HUES48 (cell line): ENCODE data around the gene FIBIN.

Experiments used
- H3K27ac ChIP-seq: one replicate; pipeline ENCODE4 v1.7.0; 2013; ENCODE audit warnings: low read depth, low read length, inconsistent platforms
- H3K27me3 ChIP-seq: 2 replicates; pipeline ENCODE4 v1.6.1; 2013; ENCODE audit warnings: mild to moderate bottlenecking, low read length; ENCODE audit not compliant: control insufficient read depth, insufficient read depth
- H3K36me3 ChIP-seq: 2 replicates; pipeline ENCODE4 v1.6.1; 2013; ENCODE audit warnings: low read length; ENCODE audit not compliant: control insufficient read depth, insufficient read depth
- H3K4me1 ChIP-seq: 2 replicates; pipeline ENCODE4 v1.6.1; 2013; ENCODE audit warnings: mild to moderate bottlenecking, low read length; ENCODE audit not compliant: control insufficient read depth, insufficient read depth
- H3K4me3 ChIP-seq: 2 replicates; pipeline ENCODE4 v1.5.1; 2013; ENCODE audit warnings: mild to moderate bottlenecking, low read depth, low read length
- H3K9ac ChIP-seq: 2 replicates; pipeline ENCODE4 v1.6.1; 2013; ENCODE audit warnings: mild to moderate bottlenecking, low read depth, low read length, moderate library complexity
- H3K9me3 ChIP-seq: 2 replicates; pipeline ENCODE4 v1.6.1; 2013; ENCODE audit warnings: low read length; ENCODE audit not compliant: control insufficient read depth, insufficient read depth

Gene FIBIN

GRCh38 chr11:26993965-26994457, at the start of gene FIBIN:
TSS of gene FIBIN (plus strand) at chr11:26994112. CDS start at chr11:26994527, 415 bp downstream.
- Histone ChIP-seq H3K4me1 (peaks cover 5% of the 10 kb centered on the region; the same call in 1 of the 2 replicates), H3K36me3 (no peaks in the 10 kb centered on the region), H3K4me3 (peak within 1 kb of the TSS; percentile 69), H3K27me3 (peaks cover 18% of the 10 kb centered on the region), H3K9me3 (no peaks in the 10 kb centered on the region), H3K9ac (peak within 1 kb of the TSS; percentile 31; the same call in 1 of the 2 replicates), H3K27ac (no peak within 1 kb of the TSS)

DNA sequence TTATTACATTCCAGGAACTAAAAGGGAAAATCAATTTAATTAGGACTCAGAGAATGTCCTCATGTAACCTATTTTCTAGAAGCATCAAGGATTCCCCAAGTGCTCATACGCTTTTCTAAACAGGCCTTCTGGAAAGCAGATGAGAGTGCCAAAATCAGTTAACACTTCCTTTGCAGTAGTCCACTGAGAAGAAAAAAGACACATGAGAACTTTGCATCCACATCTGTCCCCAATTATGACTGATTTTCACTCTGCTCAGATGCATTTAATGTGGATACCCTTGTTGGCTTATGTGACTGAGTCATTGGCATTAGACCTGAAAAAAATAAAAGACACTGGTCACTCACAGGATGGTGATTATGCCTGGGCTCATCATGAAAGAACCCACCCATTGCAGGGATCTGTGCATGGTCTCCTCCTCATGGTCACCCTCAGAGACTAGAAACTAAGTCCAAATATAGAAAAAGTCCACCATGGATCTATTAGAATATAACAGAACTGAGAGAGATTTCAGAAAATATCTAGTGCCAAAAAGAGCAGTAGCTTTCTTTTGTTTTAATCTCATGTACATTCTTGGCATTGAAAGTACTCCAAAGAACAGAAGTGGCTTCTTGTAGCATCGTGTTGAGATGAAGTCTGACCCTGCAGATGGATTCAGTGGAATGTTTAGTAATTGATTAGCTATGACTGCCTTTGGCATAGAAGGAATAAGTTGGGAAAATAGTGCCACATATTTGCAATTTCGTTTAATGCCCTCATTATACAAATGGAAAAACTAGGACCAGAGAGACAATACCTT, 48.8 kb upstream of the FIBIN start:
- Histone ChIP-seq H3K9me3 (no peaks in the 10 kb centered on the region), H3K4me3 (no peak overlapping the region), H3K9ac (no peak overlapping the region), H3K36me3 (no peaks in the 10 kb centered on the region), H3K27me3 (no peaks in the 10 kb centered on the region), H3K4me1 (peaks cover 4% of the 10 kb centered on the region; the same call in 1 of the 2 replicates), H3K27ac (no peak overlapping the region)

DNA sequence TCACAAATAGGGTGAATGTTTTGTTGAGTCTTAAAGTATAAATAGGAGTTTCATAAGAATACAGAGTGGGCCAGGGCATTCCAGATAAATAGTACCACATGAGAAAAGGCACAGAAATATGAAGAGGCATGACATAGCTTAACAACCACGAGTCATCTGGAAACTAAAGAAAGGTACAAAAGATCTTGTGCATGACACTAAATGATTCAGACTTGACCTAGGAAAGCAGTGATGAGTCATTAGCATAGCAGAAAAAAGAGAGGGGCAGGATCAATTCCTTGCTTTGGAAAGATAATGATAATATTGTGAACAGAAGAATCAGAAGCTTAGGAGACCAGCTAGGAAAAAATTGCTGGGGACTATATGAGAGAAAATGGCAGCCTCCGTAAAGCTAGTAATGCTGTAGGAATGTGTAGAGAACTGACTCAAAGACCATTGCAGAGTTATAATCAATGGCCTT, 47.6 kb upstream of the FIBIN start:
- Histone ChIP-seq H3K9ac (no peak overlapping the region), H3K4me1 (peaks cover 5% of the 10 kb centered on the region), H3K27ac (no peak overlapping the region), H3K9me3 (no peaks in the 10 kb centered on the region), H3K4me3 (no peak overlapping the region), H3K36me3 (no peaks in the 10 kb centered on the region), H3K27me3 (no peaks in the 10 kb centered on the region)

GRCh38 chr11:26947379-26947844, 46.5 kb upstream of the FIBIN start:
- Histone ChIP-seq H3K4me3 (no peak overlapping the region), H3K9ac (no peak overlapping the region), H3K27ac (no peak overlapping the region), H3K9me3 (no peaks in the 10 kb centered on the region), H3K4me1 (peaks cover 17% of the 10 kb centered on the region), H3K27me3 (no peaks in the 10 kb centered on the region), H3K36me3 (no peaks in the 10 kb centered on the region)

DNA sequence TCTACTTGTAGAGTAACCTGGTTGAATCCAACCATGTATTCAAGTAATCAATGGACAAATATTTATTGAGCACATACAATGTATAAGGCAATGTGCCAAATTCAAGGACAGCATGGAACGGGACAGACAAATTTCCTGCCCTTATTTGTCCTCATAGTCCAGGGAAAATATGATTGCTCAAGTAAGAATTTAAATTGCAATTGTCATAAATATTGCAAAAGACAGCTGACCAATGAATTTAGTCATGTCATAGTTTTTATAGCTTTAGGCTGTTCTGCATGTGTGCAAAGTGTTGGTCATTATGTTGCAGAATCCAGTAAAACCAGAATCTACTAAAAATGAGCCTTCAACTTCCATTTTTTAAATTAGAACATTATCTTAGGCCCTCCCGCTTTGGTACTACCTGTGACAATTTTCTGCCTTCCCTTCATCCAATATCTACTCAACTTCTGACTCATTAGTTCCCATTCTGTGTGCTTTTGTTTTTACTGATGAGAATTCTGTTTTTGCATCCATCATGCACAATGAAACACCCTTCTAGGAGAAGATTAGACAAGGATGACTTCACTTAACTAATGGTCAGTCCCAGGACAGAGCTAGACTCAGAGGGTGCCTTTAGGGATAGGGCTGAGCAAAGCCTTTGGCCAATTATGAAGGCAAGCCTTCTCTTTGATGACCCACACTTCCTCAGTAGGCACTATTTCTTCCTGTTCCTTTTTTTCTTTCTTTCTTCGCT, 45.8 kb upstream of the FIBIN start:
- Histone ChIP-seq H3K4me3 (no peak overlapping the region), H3K9ac (no peak overlapping the region), H3K27ac (no peak overlapping the region), H3K27me3 (no peaks in the 10 kb centered on the region), H3K36me3 (no peaks in the 10 kb centered on the region), H3K9me3 (no peaks in the 10 kb centered on the region), H3K4me1 (peaks cover 19% of the 10 kb centered on the region)

DNA sequence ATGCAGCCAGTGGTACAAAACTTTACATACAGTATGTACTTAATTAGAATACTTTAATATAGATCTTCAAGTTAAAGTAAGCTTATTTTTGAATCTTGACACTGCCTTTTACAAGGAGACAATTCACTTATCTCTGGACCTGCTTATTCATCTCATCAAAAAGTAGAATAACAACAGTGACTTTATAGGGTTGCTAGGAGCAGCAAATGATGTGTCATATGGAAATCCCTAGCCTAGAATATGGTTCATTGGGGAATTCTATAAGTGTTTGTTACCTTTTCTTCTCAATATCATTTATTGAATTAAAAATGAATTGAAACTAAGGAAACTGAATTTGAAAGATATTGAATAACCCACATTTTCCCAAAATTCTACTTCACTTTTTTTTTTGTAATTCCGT, 45.0 kb upstream of the FIBIN start:
- no peak overlapping the region for H3K9ac ChIP-seq

GRCh38 chr11:26949846-26950245, 44.1 kb upstream of the FIBIN start:
- Histone ChIP-seq H3K9ac (no peak overlapping the region), H3K27me3 (no peaks in the 10 kb centered on the region), H3K36me3 (no peaks in the 10 kb centered on the region), H3K4me1 (peaks cover 19% of the 10 kb centered on the region), H3K9me3 (no peaks in the 10 kb centered on the region), H3K4me3 (no peak overlapping the region), H3K27ac (no peak overlapping the region)

More for the DNA sequence above, 45.0 kb upstream of the FIBIN start:
- Histone ChIP-seq H3K27me3 (no peaks in the 10 kb centered on the region), H3K27ac (no peak overlapping the region), H3K9me3 (no peaks in the 10 kb centered on the region), H3K36me3 (no peaks in the 10 kb centered on the region), H3K4me1 (peaks cover 19% of the 10 kb centered on the region), H3K4me3 (no peak overlapping the region)

DNA sequence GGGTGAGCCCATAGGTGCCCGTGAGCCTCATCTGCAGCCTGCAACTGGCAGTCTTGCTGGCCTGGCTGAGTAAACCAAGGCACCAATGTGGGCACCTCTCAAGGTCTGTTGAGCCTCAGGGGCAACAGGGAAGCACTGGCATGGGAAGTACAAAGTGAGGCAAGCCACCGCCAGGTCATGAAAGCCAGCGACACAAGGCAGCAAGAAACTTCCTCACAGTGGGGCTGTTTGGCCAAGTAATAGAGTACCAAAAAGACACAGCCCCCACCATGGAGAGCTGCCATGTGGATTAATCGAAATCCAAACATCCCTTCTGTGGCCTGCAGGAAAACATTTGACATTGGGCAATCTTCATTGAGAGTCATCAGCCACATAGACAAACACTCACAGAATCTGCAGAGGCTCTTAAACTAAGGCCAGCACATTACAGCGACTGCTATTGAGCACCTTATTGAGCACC, 43.6 kb upstream of the FIBIN start:
- Histone ChIP-seq H3K4me1 (peaks cover 19% of the 10 kb centered on the region), H3K27ac (no peak overlapping the region), H3K27me3 (no peaks in the 10 kb centered on the region), H3K9ac (no peak overlapping the region), H3K9me3 (no peaks in the 10 kb centered on the region), H3K4me3 (no peak overlapping the region), H3K36me3 (no peaks in the 10 kb centered on the region)

DNA sequence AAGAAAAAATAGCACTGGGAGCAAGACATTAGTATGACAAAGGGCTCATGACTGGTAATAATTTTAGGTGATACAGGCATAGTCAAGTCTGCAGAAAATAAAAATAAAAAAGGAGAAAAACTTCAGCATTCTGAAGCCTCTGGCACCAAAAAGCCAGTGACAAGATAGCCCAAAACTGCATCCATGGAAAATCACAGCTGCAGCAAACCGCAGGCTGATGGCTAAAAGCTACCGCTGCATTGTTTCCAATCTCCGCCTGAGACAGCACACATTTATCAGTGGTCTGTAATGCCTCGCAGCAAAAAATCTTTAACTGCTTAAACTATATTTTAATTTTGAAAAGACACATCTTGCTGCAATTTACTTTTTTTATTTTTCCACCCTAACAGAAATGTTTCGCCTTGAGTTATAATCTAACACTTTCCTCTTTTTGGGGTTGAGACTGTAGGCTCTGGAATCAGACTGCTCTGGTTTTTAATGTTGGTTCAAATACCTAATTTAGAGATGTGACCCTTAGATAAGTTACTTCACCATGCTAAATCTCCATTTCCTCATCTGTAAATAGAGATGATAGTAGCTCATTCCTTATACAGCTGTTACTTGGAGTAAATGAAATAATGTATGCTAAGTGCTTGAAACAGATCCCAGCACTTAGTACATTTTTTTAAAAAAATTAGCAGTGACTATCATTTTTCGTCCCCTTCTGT, 42.0 kb upstream of the FIBIN start:
- Histone ChIP-seq H3K9me3 (no peaks in the 10 kb centered on the region), H3K36me3 (no peaks in the 10 kb centered on the region), H3K9ac (no peak overlapping the region), H3K4me3 (no peak overlapping the region; the same call in 1 of the 2 replicates), H3K27me3 (no peaks in the 10 kb centered on the region), H3K27ac (no peak overlapping the region), H3K4me1 (peaks cover 19% of the 10 kb centered on the region)

- no peak overlapping the region for H3K4me3 ChIP-seq
- H3K9ac ChIP-seq = no peak overlapping the region
- no peaks in the 10 kb centered on the region for H3K27me3 ChIP-seq
- H3K4me1 ChIP-seq = peaks cover 19% of the 10 kb centered on the region
- no peaks in the 10 kb centered on the region for H3K36me3 ChIP-seq
- no peak overlapping the region for H3K27ac ChIP-seq
- no peaks in the 10 kb centered on the region for H3K9me3 ChIP-seq
Observed at GRCh38 chr11:26953770-26954392, 40.0 kb upstream of the FIBIN start.
